Esophagus muscularis mucosa (tissue), 4 donors: Measurements from ENCODE around the gene KCNJ15. TPM values are rescaled to one million over a fixed set of nuclear protein-coding genes. Genes with fewer than 3 reads are reported as not detected.

Source experiments
- DNase-seq: peaks from one replicate; pipeline ENCODE4 v3.0.0-alpha.2; 2017; ENCODE audit errors: extremely low spot score
- H3K27ac ChIP-seq, 4 donors: fragments of 200-600 bp; sonication (generic); replicated peaks in 1 of 4; 1 replicate in 3 of 4; 2 replicates in 1 of 4; pipeline ENCODE4 v1.5.1; 2016 to 2019; ENCODE audit warnings: mild to moderate bottlenecking in 1 of 4
- H3K27me3 ChIP-seq, 4 donors: fragments of 200-600 bp; sonication (generic); one replicate each; pipeline versions ENCODE4 v1.5.1 to v1.6.0; 2016 to 2019
- H3K36me3 ChIP-seq, 4 donors: fragments of 200-600 bp; sonication (generic); one replicate each; pipeline ENCODE4 v1.5.1; 2016 to 2019
- H3K4me1 ChIP-seq, 4 donors: fragments of 200-600 bp; sonication (generic); one replicate each; pipeline ENCODE4 v1.5.1; 2016 to 2019
- H3K4me3 ChIP-seq, 4 donors: fragments of 200-600 bp; sonication (generic); 1 replicate in 2 of 4; 2 replicates in 2 of 4; pipeline ENCODE4 v1.5.1; 2016 to 2019; ENCODE audit warnings: mild to moderate bottlenecking in 4 of 4, moderate library complexity in 1 of 4
- H3K9me3 ChIP-seq, 4 donors: fragments of 200-600 bp; sonication (generic); 1 replicate in 3 of 4; 2 replicates in 1 of 4; pipeline ENCODE4 v1.5.1; 2016 to 2019
- EP300 ChIP-seq: sonication (generic); formaldehyde crosslinking; IDR thresholded peaks from one replicate; pipeline ENCODE4 v1.6.1; 2017; ENCODE audit warnings: antibody characterized with exemption
- POLR2A ChIP-seq: fragments of 450-650 bp; IDR thresholded peaks from one replicate; pipeline ENCODE4 v1.6.1; 2017; ENCODE audit warnings: antibody characterized with exemption, moderate library complexity, mild to moderate bottlenecking, low read depth
- POLR2AphosphoS5 ChIP-seq, 2 donors: sonication (generic); formaldehyde crosslinking; IDR thresholded peaks; one replicate each; pipeline ENCODE4 v1.6.1; 2017; ENCODE audit warnings: antibody characterized with exemption in 2 of 2
- WGBS: methylation state at CpG from one replicate; pipeline ENCODE4 v1.1.5; 2018; 5-methylcytosine and 5-hydroxymethylcytosine counted together
- intact Hi-C: fragments of 100-400 bp; cut with DNase I; formaldehyde crosslinking; loops from one replicate; pipeline ENCODE4 v1.15.1; 2023
- total RNA-seq, 4 donors: library from RNA; depleted of rRNA; stranded (reverse); fragments of >200 nt; gene quantifications; one replicate each; pipeline versions ENCODE4 v1.1.0 to v1.2.1, GENCODE V29; 2016
- TF ChIP-seq, protein P1 (sequence below), 3 experiments: fragments of 200-600 bp in 2 of 3; fragments of 450-650 bp in 1 of 3; sonication (generic) in 2 of 3; IDR thresholded peaks; one replicate each; pipeline ENCODE4 v1.5.1; 2017 to 2019; ENCODE audit warnings: antibody characterized with exemption in 3 of 3, mild to moderate bottlenecking in 2 of 3, moderate library complexity in 1 of 3

KCNJ15 gene
- total RNA-seq, 4 donors from 2014 or later = 1.2 to 1.6 TPM; not detected in 2

DNA sequence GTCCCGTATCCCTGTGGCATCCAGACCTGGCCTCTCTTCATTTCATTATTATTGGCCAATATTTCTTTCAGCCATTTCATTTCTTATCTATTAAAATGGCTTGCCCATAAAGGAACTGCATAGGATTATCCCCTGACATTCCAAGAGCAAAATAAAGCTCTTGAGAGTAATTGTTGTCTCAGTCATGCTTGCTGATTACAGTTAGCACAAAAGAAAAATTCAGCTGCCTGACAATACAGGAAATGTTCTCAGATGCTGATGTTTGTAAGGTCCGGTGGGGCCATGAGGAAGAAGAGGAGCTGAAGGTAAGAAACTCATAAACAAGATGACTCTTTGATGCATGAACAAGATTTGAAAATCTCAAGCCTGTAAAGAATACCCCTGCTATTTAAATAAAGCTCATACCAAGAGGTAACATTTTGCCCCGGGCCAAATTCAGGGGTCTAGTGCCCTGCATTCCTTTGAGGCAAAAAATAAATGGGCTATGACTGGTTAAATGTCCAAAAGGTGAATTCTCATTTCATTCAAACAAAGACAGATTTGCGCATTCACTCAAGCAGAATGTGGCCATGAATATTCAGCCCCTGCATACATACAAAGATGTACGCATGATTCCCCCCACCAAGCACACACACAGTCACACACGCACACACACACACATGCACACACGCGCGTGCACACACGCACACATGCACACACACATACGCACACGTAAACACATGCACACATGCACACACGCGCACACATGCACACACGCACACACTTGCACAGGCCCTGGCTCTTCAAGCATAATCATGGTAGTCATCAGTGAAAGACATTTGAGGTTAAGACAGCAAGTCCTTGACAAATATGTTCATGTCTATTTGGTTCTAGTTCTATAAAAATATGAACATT is 44.8 kb downstream of the KCNJ15 start:
- H3K27me3 ChIP-seq = peaks cover 0 to 28% (median 0%) of the 10 kb centered on the region in 4 donors
- no peak overlapping the region for H3K27ac ChIP-seq
- 87% methylated on average over 15 of the region's 15 CpGs for WGBS
- H3K9me3 ChIP-seq = no peaks in the 10 kb centered on the region
- peaks cover 9 to 16% (median 13%) of the 10 kb centered on the region in 4 donors for H3K4me1 ChIP-seq
- no peak overlapping the region for H3K4me3 ChIP-seq
- intact Hi-C loops = no loop called here
- TF ChIP-seq POLR2AphosphoS5 (IDR thresholded peaks at IDR 0.05) (no peak), POLR2A (no peak), EP300 (no peak)
- TF ChIP-seq, protein P1, sequence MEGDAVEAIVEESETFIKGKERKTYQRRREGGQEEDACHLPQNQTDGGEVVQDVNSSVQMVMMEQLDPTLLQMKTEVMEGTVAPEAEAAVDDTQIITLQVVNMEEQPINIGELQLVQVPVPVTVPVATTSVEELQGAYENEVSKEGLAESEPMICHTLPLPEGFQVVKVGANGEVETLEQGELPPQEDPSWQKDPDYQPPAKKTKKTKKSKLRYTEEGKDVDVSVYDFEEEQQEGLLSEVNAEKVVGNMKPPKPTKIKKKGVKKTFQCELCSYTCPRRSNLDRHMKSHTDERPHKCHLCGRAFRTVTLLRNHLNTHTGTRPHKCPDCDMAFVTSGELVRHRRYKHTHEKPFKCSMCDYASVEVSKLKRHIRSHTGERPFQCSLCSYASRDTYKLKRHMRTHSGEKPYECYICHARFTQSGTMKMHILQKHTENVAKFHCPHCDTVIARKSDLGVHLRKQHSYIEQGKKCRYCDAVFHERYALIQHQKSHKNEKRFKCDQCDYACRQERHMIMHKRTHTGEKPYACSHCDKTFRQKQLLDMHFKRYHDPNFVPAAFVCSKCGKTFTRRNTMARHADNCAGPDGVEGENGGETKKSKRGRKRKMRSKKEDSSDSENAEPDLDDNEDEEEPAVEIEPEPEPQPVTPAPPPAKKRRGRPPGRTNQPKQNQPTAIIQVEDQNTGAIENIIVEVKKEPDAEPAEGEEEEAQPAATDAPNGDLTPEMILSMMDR (IDR thresholded peaks at IDR 0.05) = no peak
- DNase-seq = no peak
- H3K36me3 ChIP-seq = no peaks in the 10 kb centered on the region

DNA sequence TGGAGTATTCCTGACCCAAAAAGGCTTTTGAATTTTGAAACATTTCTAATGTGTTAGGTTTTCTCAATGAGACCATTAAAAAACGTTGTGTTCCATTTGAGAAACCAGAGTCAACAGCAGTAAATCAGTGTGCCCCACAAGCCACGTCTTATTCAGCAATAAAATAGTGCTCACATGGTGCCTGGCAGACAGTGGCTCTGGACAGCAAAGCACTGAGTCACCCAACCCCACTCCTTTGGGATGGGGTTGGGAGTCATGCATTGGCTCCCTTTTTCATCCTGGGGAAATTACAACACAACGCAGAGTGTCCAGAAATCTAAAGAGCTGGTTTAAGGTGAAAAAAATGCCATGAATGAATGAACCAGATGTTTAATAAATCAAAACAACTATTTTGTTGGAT is 46.5 kb downstream of the KCNJ15 start:
- Histone ChIP-seq H3K4me1 (peaks cover 0 to 10% (median 4%) of the 10 kb centered on the region in 4 donors), H3K9me3 (no peaks in the 10 kb centered on the region), H3K27me3 (peaks cover 0 to 31% (median 0%) of the 10 kb centered on the region in 4 donors), H3K27ac (no peak overlapping the region), H3K36me3 (no peaks in the 10 kb centered on the region), H3K4me3 (no peak overlapping the region)
- intact Hi-C loops = no loop called here
- 67% methylated on average over 3 of the region's 3 CpGs for WGBS
- TF ChIP-seq, protein P1 (IDR thresholded peaks at IDR 0.05) = no peak
- TF ChIP-seq POLR2AphosphoS5 (IDR thresholded peaks at IDR 0.05) = peak in 1 of 2 donors; percentile 28
- no peak for DNase-seq

DNA sequence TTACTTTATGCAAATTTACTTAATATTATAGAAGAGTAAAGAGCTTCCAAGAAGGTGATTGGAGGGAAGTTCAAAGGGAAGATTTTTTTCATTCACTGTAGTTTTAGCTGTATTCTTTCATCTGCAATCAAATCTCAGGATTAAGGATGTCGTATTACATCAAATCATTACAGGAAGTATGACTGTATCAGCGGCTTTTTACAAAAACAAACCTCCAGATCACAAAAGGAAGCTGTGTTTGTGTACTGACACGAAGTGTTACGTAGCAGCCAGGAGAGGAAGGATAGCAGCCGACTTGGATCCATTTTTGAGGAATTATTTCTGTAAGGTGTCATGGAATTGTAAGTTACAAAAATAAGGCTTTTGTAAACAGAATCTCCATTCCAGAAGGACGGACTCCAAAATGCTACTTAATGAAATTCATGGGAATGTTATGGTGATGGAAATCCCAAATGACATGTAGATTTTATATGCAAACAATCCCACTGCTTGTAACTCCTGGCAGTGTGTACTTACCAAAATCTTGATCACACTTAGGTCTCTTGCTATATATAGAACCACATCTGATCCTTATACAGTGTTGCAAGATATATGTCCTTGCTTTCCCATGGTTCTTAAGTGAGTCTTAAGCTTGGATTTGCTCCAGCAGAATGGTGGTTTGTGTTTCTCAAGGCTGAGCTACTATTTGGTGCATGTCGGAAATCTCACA is 49.8 kb downstream of the KCNJ15 start:
- Histone ChIP-seq H3K4me3 (no peak overlapping the region), H3K9me3 (no peaks in the 10 kb centered on the region), H3K27ac (no peak overlapping the region), H3K4me1 (peaks cover 0 to 10% (median 4%) of the 10 kb centered on the region in 4 donors), H3K27me3 (peaks cover 0 to 27% (median 0%) of the 10 kb centered on the region in 4 donors), H3K36me3 (no peaks in the 10 kb centered on the region)
- WGBS = 14% methylated on average over 7 of the region's 7 CpGs
- intact Hi-C loops = no loop called here
- DNase-seq = no peak
- TF ChIP-seq POLR2AphosphoS5 (IDR thresholded peaks at IDR 0.05) = no peak
- TF ChIP-seq, protein P1 (IDR thresholded peaks at IDR 0.05) = no peak

DNA sequence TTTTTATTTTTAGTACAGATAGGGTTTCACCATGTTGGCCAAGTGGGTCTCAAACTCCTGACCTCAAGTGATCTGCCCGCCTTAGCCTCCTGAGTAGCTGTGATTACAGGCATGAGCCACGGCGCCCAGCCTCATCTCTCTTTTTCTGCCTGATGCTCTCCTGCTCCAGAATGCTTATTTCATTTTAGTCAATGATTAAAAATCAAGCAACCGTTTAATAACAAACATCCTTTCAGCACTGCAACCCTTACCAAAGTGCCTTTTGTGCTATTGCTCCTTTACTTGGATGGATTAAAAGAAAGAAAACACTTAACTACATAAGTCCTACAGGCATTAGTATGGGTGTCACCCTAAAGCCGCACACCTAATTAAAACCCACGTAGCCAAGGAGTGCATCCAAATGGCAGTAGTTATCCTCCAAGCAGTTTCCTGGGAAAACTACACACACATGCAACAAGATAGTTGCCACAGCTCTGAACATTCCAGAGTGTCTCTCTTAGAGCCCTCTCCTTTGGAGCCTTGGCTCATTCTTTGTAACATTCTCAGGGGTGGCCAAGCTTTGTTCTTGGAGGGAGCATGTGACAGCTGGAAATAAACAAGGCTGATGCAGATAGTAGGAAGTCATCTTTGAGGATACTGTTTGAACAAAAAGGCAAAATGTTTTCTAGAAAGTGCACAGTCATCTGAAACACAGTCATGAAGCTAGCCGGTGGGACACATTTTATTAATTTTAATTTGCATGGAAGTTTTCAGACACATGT is 51.2 kb downstream of the KCNJ15 start:
- TF ChIP-seq POLR2A = no peak
- TF ChIP-seq, protein P1 (IDR thresholded peaks at IDR 0.05) = no peak
- no peak for TF ChIP-seq POLR2AphosphoS5 (IDR thresholded peaks at IDR 0.05)
- no peak for TF ChIP-seq EP300
- Histone ChIP-seq H3K27ac (no peak overlapping the region), H3K27me3 (peaks cover 0 to 24% (median 0%) of the 10 kb centered on the region in 4 donors), H3K4me3 (no peak overlapping the region), H3K36me3 (no peaks in the 10 kb centered on the region), H3K9me3 (no peaks in the 10 kb centered on the region), H3K4me1 (peaks cover 0 to 10% (median 4%) of the 10 kb centered on the region in 4 donors)
- 80% methylated on average over 7 of the region's 7 CpGs for WGBS
- no peak for DNase-seq
- intact Hi-C loops = no loop called here
